ENCODE data around the gene AP3B1.

GRCh38 chr5:78009937-78010527 is 284.5 kb downstream of the AP3B1 start:
- TF ChIP-seq, protein P1, sequence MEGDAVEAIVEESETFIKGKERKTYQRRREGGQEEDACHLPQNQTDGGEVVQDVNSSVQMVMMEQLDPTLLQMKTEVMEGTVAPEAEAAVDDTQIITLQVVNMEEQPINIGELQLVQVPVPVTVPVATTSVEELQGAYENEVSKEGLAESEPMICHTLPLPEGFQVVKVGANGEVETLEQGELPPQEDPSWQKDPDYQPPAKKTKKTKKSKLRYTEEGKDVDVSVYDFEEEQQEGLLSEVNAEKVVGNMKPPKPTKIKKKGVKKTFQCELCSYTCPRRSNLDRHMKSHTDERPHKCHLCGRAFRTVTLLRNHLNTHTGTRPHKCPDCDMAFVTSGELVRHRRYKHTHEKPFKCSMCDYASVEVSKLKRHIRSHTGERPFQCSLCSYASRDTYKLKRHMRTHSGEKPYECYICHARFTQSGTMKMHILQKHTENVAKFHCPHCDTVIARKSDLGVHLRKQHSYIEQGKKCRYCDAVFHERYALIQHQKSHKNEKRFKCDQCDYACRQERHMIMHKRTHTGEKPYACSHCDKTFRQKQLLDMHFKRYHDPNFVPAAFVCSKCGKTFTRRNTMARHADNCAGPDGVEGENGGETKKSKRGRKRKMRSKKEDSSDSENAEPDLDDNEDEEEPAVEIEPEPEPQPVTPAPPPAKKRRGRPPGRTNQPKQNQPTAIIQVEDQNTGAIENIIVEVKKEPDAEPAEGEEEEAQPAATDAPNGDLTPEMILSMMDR (IDR thresholded peaks at IDR 0.05), result no peak
- TF ChIP-seq POLR2A (IDR thresholded peaks at IDR 0.05), result no peak
- no peak for TF ChIP-seq POLR2AphosphoS5 (IDR thresholded peaks at IDR 0.05)
